ENCODE results near the gene ALDH1L1. TPM values are rescaled to one million over a fixed set of nuclear protein-coding genes. Genes with fewer than 3 reads are reported as not detected.

Gene ALDH1L1
- total RNA-seq, 4 donors from 2014 or later: 125 to 176 (median 150) TPM

DNA sequence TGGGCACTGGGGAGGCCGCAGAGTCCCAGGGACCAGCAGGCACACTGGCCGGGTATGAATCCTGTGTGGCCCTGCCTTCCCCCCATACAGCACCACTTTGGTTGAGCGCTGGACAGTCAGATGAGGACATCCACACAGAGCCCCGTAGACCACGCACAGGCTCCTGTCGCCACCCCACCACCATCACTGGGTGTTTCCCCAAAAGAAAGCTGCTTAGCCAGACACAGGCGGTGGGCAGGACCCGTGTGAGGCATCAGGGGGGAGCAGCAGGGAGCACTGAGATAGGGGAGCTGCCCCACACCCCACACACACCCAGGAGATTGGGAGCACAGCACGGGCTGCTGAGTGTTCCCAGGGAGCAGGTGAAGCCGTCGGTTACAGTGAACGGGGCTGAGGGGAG lies 54.1 kb downstream of the ALDH1L1 start:
- TF ChIP-seq, protein P1, sequence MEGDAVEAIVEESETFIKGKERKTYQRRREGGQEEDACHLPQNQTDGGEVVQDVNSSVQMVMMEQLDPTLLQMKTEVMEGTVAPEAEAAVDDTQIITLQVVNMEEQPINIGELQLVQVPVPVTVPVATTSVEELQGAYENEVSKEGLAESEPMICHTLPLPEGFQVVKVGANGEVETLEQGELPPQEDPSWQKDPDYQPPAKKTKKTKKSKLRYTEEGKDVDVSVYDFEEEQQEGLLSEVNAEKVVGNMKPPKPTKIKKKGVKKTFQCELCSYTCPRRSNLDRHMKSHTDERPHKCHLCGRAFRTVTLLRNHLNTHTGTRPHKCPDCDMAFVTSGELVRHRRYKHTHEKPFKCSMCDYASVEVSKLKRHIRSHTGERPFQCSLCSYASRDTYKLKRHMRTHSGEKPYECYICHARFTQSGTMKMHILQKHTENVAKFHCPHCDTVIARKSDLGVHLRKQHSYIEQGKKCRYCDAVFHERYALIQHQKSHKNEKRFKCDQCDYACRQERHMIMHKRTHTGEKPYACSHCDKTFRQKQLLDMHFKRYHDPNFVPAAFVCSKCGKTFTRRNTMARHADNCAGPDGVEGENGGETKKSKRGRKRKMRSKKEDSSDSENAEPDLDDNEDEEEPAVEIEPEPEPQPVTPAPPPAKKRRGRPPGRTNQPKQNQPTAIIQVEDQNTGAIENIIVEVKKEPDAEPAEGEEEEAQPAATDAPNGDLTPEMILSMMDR (IDR thresholded peaks at IDR 0.05): no peak
- DNase-seq (ENCODE audit: low spot score) (peak; percentile 16), ATAC-seq (ENCODE audit: low FRiP score) (no peak)

DNA sequence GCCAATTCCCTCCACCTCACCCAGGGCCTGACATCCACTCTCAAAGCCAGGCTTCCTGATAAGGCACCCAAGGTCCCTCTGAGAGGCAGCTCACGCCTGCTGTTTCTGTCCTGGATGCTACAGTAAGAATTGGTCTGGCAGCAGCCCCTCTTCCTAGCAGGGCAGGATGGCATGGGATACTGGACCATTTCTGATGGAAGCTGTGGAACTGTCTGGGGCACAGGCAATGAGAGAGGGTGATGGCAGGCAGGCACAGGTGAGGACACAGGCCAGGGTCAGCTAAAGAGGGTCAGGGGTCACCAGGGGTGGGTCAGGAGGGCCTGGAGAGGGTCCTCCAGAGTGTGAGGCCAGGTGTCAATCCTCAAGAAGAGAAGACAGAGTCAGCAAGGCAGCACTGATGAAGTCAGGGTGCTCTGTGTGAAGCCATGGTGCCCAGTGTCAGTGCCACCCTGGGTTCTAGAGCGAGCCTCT lies 54.6 kb downstream of the ALDH1L1 start:
- DNase-seq (ENCODE audit: low spot score): peak; percentile 1
- TF ChIP-seq, protein P1 (IDR thresholded peaks at IDR 0.05): no peak
- no peak for ATAC-seq (ENCODE audit: low FRiP score)

GRCh38 chr3:126125341-126125740 lies 55.0 kb downstream of the ALDH1L1 start:
- TF ChIP-seq, protein P1 (IDR thresholded peaks at IDR 0.05): no peak
- no peak for ATAC-seq (ENCODE audit: low FRiP score)
- DNase-seq (ENCODE audit: low spot score): no peak

GRCh38 chr3:126124896-126125295 lies 55.5 kb downstream of the ALDH1L1 start:
- TF ChIP-seq, protein P1 (IDR thresholded peaks at IDR 0.05): no peak
- peak; percentile 13 for DNase-seq (ENCODE audit: low spot score)
- ATAC-seq (ENCODE audit: low FRiP score): no peak

- DNase-seq (ENCODE audit: low spot score) (no peak), ATAC-seq (ENCODE audit: low FRiP score) (no peak)
- TF ChIP-seq, protein P1 (IDR thresholded peaks at IDR 0.05): no peak
Observed at GRCh38 chr3:126124148-126124868, 56.1 kb downstream of the ALDH1L1 start.

DNA sequence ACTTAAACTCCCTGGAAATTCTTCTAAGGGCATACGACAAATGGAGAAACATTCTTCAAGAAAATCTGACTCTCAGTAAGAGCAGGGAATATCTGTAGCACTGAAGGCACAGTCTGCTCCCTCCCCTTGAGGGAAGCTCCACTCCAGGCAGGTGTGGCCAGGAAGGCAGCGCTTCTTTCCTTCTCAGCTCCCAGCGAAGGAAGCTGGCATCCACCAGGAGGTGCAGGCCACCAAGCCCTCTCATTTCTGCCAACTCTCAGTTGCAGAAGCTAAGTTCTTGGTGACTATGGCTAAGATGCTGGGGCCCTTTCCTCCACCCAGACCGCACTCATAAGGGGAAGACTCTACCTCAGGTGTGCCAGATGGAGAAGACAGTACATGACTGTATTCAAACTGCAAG lies 58.8 kb downstream of the ALDH1L1 start:
- no peak for ATAC-seq (ENCODE audit: low FRiP score)
- TF ChIP-seq, protein P1 (IDR thresholded peaks at IDR 0.05): no peak
- DNase-seq (ENCODE audit: low spot score): no peak

GRCh38 chr3:126121074-126121473 lies 59.3 kb downstream of the ALDH1L1 start:
- DNase-seq (ENCODE audit: low spot score): no peak

More at GRCh38 chr3:126121074-126121473, 59.3 kb downstream of the ALDH1L1 start:
- TF ChIP-seq, protein P1 (IDR thresholded peaks at IDR 0.05): no peak
- ATAC-seq (ENCODE audit: low FRiP score): no peak
